HG03575 (cell line): Measurements from ENCODE around the gene FBXW10B.
"Not testable (repeated sequence)": the region's sequence is repeated elsewhere in the genome, so short reads cannot be mapped to it uniquely, and the experiment has no call there.

ENCODE experiments used
- ATAC-seq: cut with Tn5 transposase; IDR thresholded peaks from one replicate; pipeline ENCODE4 v1.9.1; 2021; ENCODE audit not compliant: unreplicated experiment, insufficient number of reproducible peaks, low FRiP score; ENCODE audit errors: extremely low read depth

The FBXW10B gene

GRCh38 chr17:15576848-15577247 is 42.7 kb downstream of the FBXW10B start:
- not testable (repeated sequence) for ATAC-seq

DNA sequence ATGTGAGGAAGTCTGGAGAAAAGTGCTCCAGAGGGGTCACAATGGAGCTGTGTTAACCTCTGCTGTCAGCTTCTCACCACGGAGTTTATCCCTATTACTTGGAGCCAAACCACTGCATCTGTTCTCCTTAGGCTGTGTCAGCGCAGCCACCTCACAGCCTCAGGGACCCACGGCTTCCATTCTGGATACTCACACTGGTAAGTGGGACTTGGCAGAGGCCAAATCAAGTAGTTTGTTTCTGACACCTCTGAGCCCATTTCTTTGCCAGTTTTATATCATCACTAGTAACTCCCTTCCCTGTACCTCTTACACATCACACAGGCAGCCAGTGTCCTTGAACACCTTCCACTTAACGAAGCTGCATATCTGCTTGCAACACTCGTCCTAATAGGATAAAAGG is 44.8 kb downstream of the FBXW10B start:
- not testable (repeated sequence) for ATAC-seq

- ATAC-seq: not testable (repeated sequence)
Measured at GRCh38 chr17:15573870-15574269, 45.6 kb downstream of the FBXW10B start.
